Activated CD4-positive, alpha-beta T cell treated with anti-CD3 and anti-CD28 coated beads, Interleukin-2, Interleukin-6, amounts not matched to agents 100 ng/mL and 50 ng/mL, durations not matched to agents 16 hours and 8 hours (primary cell): ENCODE measurements around the gene COX18.
A peak's percentile ranks its signal among the peaks of the same experiment; 100 is the strongest.

Source experiments
- DNase-seq: peaks from one replicate; pipeline ENCODE4 v3.0.0-alpha.2; 2020

The COX18 gene

GRCh38 chr4:73051625-73052024, 17.9 kb downstream of the COX18 start:
- DNase-seq, result no peak

- DNase-seq, result no peak
Observed at GRCh38 chr4:73045879-73046278, 23.6 kb downstream of the COX18 start.

GRCh38 chr4:73037057-73037456, 32.5 kb downstream of the COX18 start:
- no peak for DNase-seq

GRCh38 chr4:73036123-73036522, 33.4 kb downstream of the COX18 start:
- no peak for DNase-seq

- no peak for DNase-seq
Observed at GRCh38 chr4:73034896-73035295, 34.6 kb downstream of the COX18 start.

- no peak for DNase-seq
Observed at GRCh38 chr4:73028621-73029020, 40.9 kb downstream of the COX18 start.

- DNase-seq, result peak; percentile 29
Observed at GRCh38 chr4:73021634-73022033, 47.9 kb downstream of the COX18 start.

GRCh38 chr4:73019462-73020047, 50.0 kb downstream of the COX18 start:
- peak; percentile 44 for DNase-seq

GRCh38 chr4:73018595-73018994, 50.9 kb downstream of the COX18 start:
- no peak for DNase-seq

GRCh38 chr4:73013310-73013709, 56.2 kb downstream of the COX18 start:
- no peak for DNase-seq

- no peak for DNase-seq
Observed at GRCh38 chr4:73012673-73013072, 56.8 kb downstream of the COX18 start.

GRCh38 chr4:73011629-73011985, 57.9 kb downstream of the COX18 start:
- no peak for DNase-seq

- DNase-seq, result no peak
Observed at GRCh38 chr4:73010789-73011628, 58.5 kb downstream of the COX18 start.

GRCh38 chr4:73007526-73008100, 61.9 kb downstream of the COX18 start:
- DNase-seq, result no peak

GRCh38 chr4:73006286-73006990, 63.1 kb downstream of the COX18 start:
- DNase-seq, result no peak

GRCh38 chr4:73005514-73005913, 64.0 kb downstream of the COX18 start:
- DNase-seq, result no peak
